HG03558 (cell line): ENCODE measurements around the gene MPPED2.

Source experiments
- ATAC-seq: cut with Tn5 transposase; IDR thresholded peaks from one replicate; pipeline ENCODE4 v1.9.1; 2021; ENCODE audit warnings: moderate number of reproducible peaks; ENCODE audit not compliant: unreplicated experiment; ENCODE audit errors: extremely low read depth

MPPED2 gene

DNA sequence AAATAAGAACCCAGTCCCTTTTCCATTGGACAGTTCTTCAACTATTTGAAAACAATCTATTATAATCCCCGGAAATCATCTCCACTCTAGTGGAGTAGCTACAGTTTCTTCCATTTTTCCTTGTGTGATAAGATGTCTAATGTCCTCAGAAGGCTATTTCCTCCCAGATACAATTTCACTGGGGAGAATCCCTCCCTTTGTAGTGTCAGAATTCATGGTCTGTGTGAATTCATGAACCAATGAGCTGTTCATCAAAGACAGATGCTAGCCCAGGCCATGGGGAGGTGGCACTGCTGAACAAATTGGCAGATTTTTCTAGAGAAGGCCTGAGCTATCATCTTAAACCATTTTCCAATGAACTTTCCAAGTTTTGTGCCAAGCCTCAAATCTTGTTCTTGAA, 45.4 kb downstream of the MPPED2 start:
- no peak for ATAC-seq

GRCh38 chr11:30538251-30538650, 47.9 kb downstream of the MPPED2 start:
- no peak for ATAC-seq

DNA sequence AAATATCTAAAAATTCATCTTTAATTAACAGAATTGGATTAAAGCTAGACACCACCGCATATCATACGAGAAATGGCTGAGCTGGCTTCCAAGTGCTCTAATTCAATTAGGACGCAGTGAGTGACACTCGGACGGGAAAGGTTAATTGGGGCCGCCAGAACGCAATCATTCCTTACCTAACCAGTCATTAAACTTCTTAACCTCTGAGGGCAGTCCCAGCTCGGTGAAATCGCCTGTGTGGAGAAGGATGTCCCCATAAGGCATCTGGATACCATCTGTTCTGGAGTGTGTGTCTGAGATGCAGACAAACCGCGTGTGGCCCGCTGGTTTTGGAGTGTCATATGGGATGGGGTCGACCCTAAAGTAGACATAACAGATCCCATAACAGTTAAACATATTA, 50.3 kb downstream of the MPPED2 start:
- ATAC-seq: no peak

DNA sequence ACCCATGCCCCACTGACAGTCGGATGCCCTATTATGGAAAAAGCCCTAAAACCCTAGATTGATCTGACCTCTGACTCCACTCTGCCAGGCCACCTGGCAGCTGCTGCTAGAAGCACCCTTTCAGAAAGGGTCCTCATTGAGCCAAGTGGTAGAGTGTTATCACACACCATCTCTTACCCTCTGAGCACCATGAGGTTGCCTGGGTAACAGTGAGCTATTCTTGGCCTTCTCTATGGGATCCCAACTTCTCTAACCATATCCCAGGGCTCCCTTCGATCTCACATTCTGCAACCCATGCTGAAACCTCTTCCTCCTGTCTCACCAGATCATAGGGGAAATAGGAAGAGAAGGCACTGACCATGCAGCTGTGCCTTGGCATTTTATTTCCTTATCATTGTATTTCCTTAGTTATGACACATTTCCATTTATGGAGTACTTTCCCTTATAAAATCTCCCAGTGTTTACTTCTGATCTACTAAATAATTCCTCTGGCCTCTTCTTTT, 52.7 kb downstream of the MPPED2 start:
- ATAC-seq: no peak

DNA sequence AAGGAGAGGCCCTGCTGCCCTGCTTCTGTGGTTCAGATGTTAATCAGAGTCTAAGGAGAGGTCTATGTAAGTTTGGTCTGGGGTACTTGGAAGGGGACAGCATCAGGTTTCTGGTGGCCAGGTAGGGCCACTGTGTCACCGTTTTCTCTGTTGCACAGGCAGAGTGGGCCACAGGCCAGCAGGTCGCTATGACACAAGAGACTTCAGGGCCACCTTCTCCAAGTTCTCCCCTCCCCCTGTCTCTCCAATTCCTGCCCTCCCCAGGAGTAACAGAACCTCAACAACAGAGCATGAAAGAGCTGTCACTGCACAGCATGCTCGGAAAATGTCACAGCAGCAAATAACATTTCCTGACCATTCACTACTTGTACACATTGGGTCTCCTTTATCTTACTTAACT, 58.6 kb downstream of the MPPED2 start:
- no peak for ATAC-seq

DNA sequence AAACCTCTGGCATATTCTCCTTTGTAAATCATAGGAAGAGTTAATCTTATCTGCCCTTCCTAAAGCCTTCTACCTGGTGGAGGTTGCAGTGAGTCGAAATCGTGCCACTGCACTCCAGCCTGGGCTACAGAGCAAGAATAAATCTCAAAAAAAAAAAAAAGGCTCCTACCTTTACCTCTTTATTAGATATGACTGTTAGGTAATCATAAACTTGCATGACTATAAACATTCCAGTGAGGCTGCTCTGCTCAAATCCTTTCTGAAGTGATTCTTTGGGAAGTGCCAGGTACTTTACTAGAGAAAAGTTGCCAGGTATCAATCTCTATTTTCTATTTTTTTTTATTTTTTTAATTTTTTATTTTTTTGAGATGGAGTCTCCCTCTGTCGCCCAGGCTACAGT, 59.6 kb downstream of the MPPED2 start:
- no peak for ATAC-seq

DNA sequence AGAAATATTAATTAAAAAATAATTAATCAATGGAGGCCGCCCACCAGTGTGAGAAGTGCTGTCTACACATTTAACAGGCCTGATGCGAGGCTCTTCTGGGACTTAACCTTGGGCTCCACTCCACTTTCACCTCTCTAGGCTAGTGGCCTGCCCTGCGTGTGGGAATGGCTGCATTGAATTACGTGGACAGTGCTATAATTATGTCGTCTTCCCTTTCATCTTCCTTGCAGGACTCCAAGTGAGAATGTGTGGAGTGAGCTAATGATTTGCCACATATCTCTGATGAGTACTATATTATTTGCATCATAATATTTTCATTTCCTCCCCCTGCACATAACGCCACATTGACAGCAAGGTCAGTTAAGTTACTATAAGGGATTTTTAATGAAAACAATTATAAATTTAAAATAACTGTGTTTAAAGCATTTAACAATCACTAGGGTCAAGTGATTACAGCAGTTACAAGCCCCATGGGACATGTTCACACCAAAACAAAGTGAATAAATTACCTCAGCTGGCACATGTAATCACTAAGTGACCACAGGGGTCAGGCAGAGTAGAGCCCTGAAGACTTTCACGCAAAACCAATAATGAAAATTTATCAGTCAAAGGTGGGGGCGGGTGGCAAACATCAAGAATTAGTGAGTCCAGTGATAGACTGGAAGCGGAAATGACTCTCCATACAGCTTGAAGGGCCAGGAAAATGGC, 63.5 kb downstream of the MPPED2 start:
- no peak for ATAC-seq

DNA sequence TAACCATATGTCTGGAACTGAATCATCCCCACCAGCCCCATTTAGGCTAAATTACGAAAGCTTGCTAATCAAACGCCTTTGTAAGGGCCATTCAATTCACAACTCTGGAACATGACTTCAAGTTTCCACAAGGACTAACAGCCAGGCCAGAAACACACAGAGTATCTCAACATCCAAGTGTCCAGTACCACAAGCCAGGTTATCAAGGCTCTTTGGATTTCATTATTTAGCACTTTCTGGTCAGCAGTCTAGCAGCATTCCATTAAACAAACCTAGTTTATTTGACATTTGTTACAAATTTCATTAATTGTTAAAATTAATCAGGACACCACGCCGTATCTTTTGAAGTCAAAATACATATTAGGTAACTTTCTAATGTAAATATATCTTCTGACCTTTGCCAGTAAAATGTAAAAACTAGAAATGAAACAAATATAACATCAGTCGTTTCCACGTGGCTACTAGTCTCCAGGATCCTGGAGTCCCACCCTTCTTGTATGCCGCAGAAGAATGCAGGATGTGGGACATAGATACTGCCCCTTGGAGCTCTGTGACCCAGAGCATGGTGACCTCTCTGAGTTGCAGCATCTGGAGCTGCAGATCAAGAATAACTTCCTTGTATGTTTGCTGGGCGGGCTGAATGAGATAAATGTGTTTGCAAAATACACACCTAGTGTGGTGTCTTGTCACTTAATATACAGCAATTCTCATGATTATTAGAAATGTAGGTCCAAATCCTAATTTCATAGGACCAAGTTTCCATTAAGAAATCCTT, 64.7 kb downstream of the MPPED2 start:
- no peak for ATAC-seq

DNA sequence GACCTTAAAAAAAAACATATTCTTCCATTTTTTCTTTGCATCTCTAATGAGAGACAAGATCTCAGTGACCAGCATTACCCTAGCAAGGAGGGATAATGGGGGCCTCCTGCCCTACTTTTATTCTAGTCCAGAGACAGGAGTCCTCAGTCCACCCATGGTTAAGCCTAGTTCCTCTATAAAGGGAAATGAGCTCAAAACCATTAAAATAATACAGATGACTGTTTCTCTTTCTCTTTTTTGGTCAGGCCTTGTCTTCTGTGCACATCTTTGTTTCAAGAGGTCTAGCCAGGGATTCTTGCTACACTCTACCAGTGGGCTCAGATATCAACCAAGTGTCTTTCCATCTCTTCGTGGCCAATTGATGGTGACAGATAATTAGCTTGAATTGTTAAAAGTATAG, 73.1 kb downstream of the MPPED2 start:
- no peak for ATAC-seq

DNA sequence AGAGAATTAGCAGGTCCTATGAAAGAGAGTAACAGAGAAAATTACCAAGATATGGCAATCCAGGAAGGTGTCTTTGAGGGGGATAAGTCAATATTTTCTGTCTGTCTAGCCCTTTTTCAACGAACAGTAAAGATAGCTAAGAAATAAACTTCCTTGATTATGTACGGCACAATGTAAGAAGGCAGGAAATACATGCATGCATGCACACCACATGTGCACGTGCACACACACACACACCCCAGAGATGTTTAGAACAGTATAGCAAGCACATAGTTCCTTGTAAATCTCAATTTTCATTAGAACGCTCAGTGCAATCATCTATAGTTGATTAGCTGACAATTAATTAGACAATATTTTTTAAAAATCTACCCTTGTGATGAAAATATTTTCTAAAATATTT, 74.7 kb downstream of the MPPED2 start:
- no peak for ATAC-seq

DNA sequence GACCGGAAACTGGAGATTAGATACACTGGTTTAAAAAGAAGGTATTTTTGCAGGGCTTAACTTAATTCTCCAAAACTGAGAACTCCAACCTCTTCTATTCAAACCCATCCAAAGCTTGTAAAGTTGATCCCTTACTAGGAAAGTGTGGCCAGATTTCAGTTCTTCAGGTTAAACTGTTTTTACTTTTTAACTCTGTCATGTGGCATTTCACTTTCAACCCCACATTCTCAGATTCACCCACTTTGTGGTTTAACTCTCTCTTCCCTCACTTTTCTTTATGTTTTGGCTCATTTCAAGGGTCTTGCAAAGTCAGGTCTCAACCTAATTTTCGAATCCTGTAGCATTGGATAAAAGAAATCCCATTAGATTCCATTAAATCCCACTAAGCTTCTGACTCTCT, 75.4 kb downstream of the MPPED2 start:
- ATAC-seq: no peak

DNA sequence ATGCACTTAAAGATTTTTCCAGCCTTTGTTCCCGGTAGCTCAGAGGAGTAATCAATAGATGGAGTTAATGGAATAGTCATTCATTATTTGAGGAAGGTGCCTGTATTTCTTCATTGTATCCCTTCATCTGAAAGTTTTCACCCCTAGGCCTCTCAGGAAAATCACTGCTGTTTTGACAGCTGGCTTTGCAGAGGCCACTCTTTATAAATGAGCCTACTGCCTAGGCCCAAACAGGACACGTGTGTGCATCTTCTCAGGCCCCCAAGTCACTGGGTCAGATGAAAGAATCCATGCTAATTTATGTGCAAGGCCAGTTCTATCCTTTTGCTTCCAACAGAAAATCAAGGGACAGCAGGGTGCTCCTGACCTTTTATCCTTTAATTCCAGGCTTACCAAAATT, 76.8 kb downstream of the MPPED2 start:
- ATAC-seq: no peak

DNA sequence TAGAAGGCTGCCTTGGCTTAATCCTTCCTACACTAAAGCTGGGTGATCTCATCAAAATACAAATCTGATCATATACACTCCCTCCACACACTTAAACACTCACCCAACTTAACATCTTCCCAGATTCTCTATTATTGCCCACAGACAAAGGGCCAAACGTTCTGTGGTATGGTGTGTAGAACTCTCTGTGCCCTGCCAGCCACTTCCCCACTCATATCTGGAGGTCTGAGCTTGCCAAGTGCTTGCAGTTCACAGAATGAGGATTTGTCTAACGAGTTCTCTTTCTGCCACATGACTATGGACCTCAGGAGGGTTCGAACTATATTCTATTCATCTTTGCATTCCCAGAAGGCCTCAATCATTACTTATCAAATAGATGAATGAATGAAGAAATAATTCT, 77.6 kb downstream of the MPPED2 start:
- ATAC-seq: no peak

DNA sequence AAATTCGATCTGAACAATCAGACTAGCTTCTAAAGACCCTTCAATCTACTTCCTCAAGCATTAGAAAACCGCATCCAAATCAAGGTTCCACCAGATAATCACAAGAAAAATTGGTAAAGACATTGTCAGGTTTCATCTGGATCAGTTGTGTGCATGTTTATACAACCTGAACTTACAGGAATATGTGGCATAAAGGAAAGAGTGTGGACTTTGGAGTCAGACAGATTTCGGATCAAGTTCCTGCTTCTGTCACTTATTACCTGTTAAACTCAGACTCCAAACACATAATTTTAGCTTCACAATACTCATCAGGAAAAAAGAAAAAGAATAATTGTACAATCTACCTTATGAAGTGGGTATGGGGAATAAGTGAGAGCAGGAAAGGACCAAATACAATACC, 80.5 kb downstream of the MPPED2 start:
- ATAC-seq: no peak

GRCh38 chr11:30504468-30504867, 81.7 kb downstream of the MPPED2 start:
- ATAC-seq: no peak

- ATAC-seq: no peak
Observed at GRCh38 chr11:30503156-30503555, 83.0 kb downstream of the MPPED2 start.

DNA sequence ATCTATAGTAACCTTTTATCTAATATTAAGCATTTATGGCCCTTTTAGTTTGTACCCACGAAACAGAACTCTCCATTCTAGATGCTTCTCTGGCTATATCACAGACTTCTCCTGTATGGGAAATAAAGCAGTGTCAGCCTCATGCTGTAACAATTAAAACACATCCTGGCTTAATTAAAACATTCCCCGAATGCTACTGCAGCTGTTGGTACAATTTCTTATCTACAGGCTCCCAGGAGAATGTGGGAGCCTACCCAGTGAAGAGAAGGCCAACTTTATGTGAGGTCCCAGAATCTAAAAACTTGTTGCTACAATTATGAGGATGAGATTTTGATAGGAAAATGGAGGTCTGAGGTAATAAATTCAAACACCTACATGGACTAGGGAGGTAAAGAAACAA, 83.8 kb downstream of the MPPED2 start:
- ATAC-seq: no peak

GRCh38 chr11:30501744-30502143, 84.4 kb downstream of the MPPED2 start:
- no peak for ATAC-seq

DNA sequence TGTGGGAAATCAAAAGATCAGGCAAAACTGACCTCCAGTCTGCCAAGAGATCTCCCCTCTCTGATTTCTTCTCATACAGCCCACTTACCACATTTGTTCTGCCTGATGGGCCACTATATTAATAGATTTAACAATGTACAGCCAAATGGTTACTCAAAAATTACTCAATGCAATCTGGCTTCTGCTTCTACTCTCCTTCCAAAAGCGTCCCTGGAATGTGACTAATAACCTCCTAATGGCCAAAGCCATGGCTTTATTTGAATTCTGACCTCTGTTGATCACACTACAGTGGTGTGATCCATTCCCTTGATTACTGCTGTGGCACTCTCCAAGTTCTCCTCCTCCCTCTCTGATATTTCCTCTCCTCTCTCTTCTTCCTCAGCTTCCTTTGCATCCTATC, 86.2 kb downstream of the MPPED2 start:
- ATAC-seq: no peak

DNA sequence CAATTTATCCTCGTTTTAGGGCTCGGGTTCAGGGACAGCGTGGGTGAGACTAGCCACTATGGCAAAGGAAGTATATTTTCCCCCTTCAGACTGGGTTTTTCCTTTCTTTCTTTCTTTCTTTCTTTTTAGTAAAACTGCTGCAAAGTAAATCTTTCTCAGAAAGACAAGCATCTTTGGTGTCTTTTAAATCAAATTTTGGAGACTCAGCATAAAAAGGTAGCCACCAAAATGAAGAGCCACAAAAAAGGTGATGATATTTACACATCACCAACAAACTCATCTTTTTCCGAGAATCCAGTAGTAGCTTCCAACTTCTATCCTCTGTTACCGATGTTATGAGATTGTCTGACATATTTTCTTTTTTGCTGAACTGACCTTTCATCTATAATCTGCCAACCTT, 88.6 kb downstream of the MPPED2 start:
- no peak for ATAC-seq

DNA sequence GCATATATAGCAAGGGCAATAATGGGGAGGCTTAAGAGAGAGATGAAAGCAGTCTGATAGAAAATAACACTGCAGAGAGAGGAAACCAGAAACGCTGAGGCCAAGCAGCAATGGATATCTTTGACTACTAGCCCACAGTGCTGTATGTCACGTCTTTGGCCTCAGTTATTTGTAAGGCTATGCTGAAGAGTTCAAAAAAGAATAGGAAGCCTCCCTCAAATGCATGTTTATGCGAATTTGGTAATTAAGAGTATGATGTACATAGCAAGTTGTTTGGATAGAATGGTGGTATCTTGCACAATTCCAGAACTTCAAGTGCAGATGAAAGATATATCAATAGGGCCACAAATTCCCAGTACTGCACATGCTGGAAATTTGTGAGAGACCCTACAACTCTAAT, 89.2 kb downstream of the MPPED2 start:
- ATAC-seq: no peak

- ATAC-seq: no peak
Observed at GRCh38 chr11:30495437-30495836, 90.7 kb downstream of the MPPED2 start.
